Mesothelial cell of epicardium (in vitro differentiated cells): ENCODE measurements around the gene MASTL. TPM values are rescaled to one million over a fixed set of nuclear protein-coding genes. Genes with fewer than 3 reads are reported as not detected.

Experiments used
- DNase-seq, 2 experiments: peaks; one replicate each; pipeline ENCODE4 v3.0.0; 2021; ENCODE audit warnings: low spot score in 2 of 2; ENCODE audit not compliant: unreplicated experiment in 2 of 2
- H3K27ac Mint-ChIP-seq: 2 replicates; pipeline ENCODE4 v1.8.0; 2021; ENCODE audit warnings: mixed read lengths
- H3K27me3 Mint-ChIP-seq: 2 replicates; pipeline ENCODE4 v1.8.0; 2021; ENCODE audit warnings: low read depth, mixed read lengths
- H3K36me3 Mint-ChIP-seq: 2 replicates; pipeline ENCODE4 v1.8.0; 2021; ENCODE audit warnings: mixed read lengths
- H3K4me1 Mint-ChIP-seq: 2 replicates; pipeline ENCODE4 v1.8.0; 2021; ENCODE audit warnings: mixed read lengths
- H3K4me3 Mint-ChIP-seq: 2 replicates; pipeline ENCODE4 v1.8.0; 2021; ENCODE audit warnings: mild to moderate bottlenecking, moderate library complexity, mixed read lengths
- H3K9me3 Mint-ChIP-seq: 2 replicates; pipeline ENCODE4 v1.8.0; 2021; ENCODE audit warnings: mixed read lengths
- total RNA-seq: library from RNA; stranded (reverse); gene quantifications from 3 replicates; pipeline ENCODE4 v1.2.1, GENCODE V29; 2021
- TF ChIP-seq, protein P1 (sequence below): fragments of 200-600 bp; sonication (generic); IDR thresholded peaks from one replicate; pipeline ENCODE4 v1.5.0; 2021; ENCODE audit warnings: antibody characterized with exemption; ENCODE audit not compliant: unreplicated experiment

The MASTL gene
- total RNA-seq, 1 donor from 2014 or later: 11.8 TPM

DNA sequence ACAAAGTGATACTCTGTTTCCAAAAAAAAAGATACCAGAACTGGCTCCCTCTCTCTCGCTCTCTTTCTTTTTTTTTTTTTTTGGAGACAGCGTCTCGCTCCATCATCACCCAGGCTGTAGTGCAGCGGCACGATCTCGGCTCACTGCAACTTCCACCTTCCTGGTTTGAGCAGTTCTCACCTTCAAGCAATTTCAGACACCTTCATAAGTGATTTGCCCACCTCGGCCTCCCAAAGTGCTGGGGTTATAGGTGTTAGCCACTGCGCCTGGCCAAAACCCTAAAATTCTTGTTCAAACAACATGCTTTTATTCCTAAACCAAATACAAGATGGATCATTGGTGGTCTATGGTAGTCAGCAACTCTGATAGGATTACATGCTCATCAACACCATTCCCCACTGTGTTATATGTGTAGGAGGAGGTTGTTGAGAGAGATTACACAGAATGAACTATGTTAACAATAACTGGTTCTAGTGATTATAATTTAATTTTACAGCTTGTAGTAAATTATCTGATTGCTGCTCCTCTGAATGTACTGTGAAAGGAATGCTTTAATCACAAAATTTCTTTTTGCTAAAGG, 69.9 kb downstream of the MASTL start:
- H3K27ac Mint-ChIP-seq: no peak overlapping the region
- no peak for DNase-seq
- H3K36me3 Mint-ChIP-seq: peaks cover 5% of the 10 kb centered on the region
- no peaks in the 10 kb centered on the region for H3K27me3 Mint-ChIP-seq
- H3K4me3 Mint-ChIP-seq: no peak overlapping the region
- H3K9me3 Mint-ChIP-seq: no peaks in the 10 kb centered on the region
- TF ChIP-seq, protein P1, sequence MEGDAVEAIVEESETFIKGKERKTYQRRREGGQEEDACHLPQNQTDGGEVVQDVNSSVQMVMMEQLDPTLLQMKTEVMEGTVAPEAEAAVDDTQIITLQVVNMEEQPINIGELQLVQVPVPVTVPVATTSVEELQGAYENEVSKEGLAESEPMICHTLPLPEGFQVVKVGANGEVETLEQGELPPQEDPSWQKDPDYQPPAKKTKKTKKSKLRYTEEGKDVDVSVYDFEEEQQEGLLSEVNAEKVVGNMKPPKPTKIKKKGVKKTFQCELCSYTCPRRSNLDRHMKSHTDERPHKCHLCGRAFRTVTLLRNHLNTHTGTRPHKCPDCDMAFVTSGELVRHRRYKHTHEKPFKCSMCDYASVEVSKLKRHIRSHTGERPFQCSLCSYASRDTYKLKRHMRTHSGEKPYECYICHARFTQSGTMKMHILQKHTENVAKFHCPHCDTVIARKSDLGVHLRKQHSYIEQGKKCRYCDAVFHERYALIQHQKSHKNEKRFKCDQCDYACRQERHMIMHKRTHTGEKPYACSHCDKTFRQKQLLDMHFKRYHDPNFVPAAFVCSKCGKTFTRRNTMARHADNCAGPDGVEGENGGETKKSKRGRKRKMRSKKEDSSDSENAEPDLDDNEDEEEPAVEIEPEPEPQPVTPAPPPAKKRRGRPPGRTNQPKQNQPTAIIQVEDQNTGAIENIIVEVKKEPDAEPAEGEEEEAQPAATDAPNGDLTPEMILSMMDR: no peak
- no peaks in the 10 kb centered on the region for H3K4me1 Mint-ChIP-seq

DNA sequence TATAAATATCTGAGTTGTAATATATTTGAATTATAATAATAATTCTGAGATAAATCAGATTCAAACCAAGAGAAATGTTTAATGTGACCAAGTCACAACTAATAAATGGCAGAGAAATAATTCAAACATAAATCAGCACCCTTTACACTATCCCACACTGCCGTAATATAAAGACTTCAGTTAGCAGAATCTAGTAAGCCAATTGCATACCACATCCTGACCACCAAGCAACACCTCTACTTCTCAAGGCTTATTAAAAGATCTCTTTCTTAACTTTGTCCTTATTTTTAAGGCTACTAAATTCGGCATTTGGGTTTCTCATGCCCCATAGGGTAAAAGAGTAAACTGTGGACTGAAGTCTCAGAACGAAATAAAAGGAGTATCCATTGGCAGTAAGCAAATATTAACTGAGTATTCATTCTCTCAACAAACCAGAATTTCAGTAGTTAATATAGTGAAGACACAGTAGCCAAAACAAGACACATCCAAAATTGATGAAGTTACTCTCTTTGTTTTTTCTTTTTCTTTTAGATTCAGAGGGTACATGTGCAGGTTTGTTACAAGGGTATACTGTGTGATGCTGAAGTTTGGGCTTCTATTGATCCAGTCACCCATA, 70.6 kb downstream of the MASTL start:
- no peak overlapping the region for H3K27ac Mint-ChIP-seq
- TF ChIP-seq, protein P1: no peak

DNA sequence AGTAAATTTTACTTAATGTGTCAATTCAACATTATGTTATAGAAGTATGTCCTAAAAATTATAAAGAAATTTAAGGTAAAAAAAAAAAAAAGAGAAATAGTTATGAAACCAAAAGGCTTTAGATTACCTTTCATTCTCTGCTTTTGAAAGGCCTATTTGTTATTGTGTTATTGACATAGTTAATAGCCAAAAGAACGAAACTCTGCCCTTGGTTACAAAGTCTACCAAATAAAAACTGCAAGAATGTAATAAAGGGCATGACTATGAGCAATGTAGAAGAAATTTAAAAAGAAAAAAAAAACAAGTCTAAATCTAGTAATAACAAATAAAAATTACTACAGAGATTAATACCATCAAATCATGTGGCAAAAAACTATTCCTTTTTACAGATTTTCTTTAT, 74.9 kb downstream of the MASTL start:
- no peaks in the 10 kb centered on the region for H3K27me3 Mint-ChIP-seq
- no peaks in the 10 kb centered on the region for H3K9me3 Mint-ChIP-seq
- H3K4me3 Mint-ChIP-seq: no peak overlapping the region
- H3K27ac Mint-ChIP-seq: no peak overlapping the region
- H3K36me3 Mint-ChIP-seq: peaks cover 16% of the 10 kb centered on the region
- peaks cover 2% of the 10 kb centered on the region for H3K4me1 Mint-ChIP-seq
- DNase-seq: no peak
- TF ChIP-seq, protein P1: no peak

More for the DNA sequence above, 70.6 kb downstream of the MASTL start:
- H3K9me3 Mint-ChIP-seq: no peaks in the 10 kb centered on the region
- H3K4me1 Mint-ChIP-seq: no peaks in the 10 kb centered on the region
- no peak overlapping the region for H3K4me3 Mint-ChIP-seq
- H3K27me3 Mint-ChIP-seq: no peaks in the 10 kb centered on the region
- H3K36me3 Mint-ChIP-seq: peaks cover 10% of the 10 kb centered on the region
- no peak for DNase-seq

DNA sequence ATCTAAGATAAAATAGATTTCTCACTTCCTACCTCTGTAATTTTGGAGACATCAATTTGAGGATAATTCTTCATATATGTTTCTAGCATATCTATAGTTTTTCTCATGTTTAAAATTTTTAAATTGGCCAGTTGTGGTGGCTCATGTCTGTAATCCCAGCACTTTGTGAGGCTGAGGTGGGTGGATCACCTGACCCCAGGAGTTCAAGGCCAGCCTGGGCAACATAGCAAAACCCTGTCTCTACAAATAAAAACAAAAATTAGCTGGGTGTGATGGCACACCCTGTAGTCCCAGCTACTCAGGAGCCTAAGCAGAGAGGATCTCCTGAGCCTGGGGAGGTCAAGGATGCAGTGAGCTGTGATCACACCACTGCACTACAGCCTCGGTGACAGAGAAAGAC, 80.6 kb downstream of the MASTL start:
- Mint-ChIP-seq H3K4me3 (no peak overlapping the region), H3K4me1 (peaks cover 12% of the 10 kb centered on the region), H3K36me3 (peaks cover 12% of the 10 kb centered on the region), H3K27me3 (no peaks in the 10 kb centered on the region), H3K27ac (no peak overlapping the region), H3K9me3 (no peaks in the 10 kb centered on the region)
- TF ChIP-seq, protein P1: no peak
- DNase-seq: no peak

Other genes with a start within 250 kb of the MASTL start
- 16.2 to 17.7 TPM (median 16.9 TPM) in 3 replicates for gene ANKRD26, start 54.9 kb upstream of the MASTL start, total RNA-seq
- gene YME1L1, start 968 bp upstream of the MASTL start, total RNA-seq: 103 to 114 TPM (median 113 TPM) in 3 replicates
- gene ACBD5, start 85.4 kb downstream of the MASTL start, total RNA-seq: 21.2 to 23.3 TPM (median 23.1 TPM) in 3 replicates